ENCODE measurements around the gene AMD1.
"Not testable (repeated sequence)": the region's sequence is repeated elsewhere in the genome, so short reads cannot be mapped to it uniquely, and the experiment has no call there.

AMD1 gene

GRCh38 chr6:110873981-110874879 lies at the start of gene AMD1:
Gene AMD1, plus strand, starts transcription at chr6:110874785. Its CDS starts 321 bp downstream, at chr6:110875106.
- DNase-seq: peak; percentile 96

- no peak for DNase-seq
These were observed 48.1 kb upstream of the AMD1 start for GRCh38 chr6:110826236-110827129.

- DNase-seq: no peak
These were observed 46.2 kb upstream of the AMD1 start for GRCh38 chr6:110828396-110828795.

- DNase-seq: no peak
These were observed 43.2 kb upstream of the AMD1 start for GRCh38 chr6:110831405-110831804.

GRCh38 chr6:110833831-110834230 lies 40.8 kb upstream of the AMD1 start:
- DNase-seq: no peak

- DNase-seq: not testable (repeated sequence)
These were observed 38.8 kb upstream of the AMD1 start for GRCh38 chr6:110835751-110836150.

- no peak for DNase-seq
These were observed 33.3 kb upstream of the AMD1 start for GRCh38 chr6:110841266-110841665.

- no peak for DNase-seq
These were observed 24.8 kb upstream of the AMD1 start for GRCh38 chr6:110849781-110850180.

- no peak for DNase-seq
These were observed 21.8 kb upstream of the AMD1 start for GRCh38 chr6:110852773-110853172.

- no peak for DNase-seq
These were observed 20.7 kb upstream of the AMD1 start for GRCh38 chr6:110853754-110854477.

- no peak for DNase-seq
These were observed 18.3 kb upstream of the AMD1 start for GRCh38 chr6:110856296-110856695.

- no peak for DNase-seq
These were observed 16.6 kb upstream of the AMD1 start for GRCh38 chr6:110858016-110858415.

- DNase-seq: no peak
These were observed 15.9 kb upstream of the AMD1 start for GRCh38 chr6:110858562-110859214.

GRCh38 chr6:110859335-110859792 lies 15.2 kb upstream of the AMD1 start:
- no peak for DNase-seq

- DNase-seq: no peak
These were observed 9.8 kb upstream of the AMD1 start for GRCh38 chr6:110864824-110865223.

GRCh38 chr6:110874880-110875547 lies 429 bp downstream of the AMD1 start:
- no peak for DNase-seq

GRCh38 chr6:110875548-110876169 lies 1.1 kb downstream of the AMD1 start:
- DNase-seq: no peak

GRCh38 chr6:110876170-110876773 lies 1.7 kb downstream of the AMD1 start:
- DNase-seq: peak; percentile 77

- no peak for DNase-seq
These were observed 2.4 kb downstream of the AMD1 start for GRCh38 chr6:110876806-110877564.

- DNase-seq: no peak
These were observed 3.0 kb downstream of the AMD1 start for GRCh38 chr6:110877569-110877968.

All from kidney glomerular epithelial cell (primary cell).